ENCODE measurements around the gene ELP6. TPM values are rescaled to one million over a fixed set of nuclear protein-coding genes. Genes with fewer than 3 reads are reported as not detected.
A peak's percentile ranks its signal among the peaks of the same experiment; 100 is the strongest.
"Not testable (repeated sequence)": the region's sequence is repeated elsewhere in the genome, so short reads cannot be mapped to it uniquely, and the experiment has no call there.

ELP6 gene
- polyA plus RNA-seq, 1 experiment, result 66.8 TPM

DNA sequence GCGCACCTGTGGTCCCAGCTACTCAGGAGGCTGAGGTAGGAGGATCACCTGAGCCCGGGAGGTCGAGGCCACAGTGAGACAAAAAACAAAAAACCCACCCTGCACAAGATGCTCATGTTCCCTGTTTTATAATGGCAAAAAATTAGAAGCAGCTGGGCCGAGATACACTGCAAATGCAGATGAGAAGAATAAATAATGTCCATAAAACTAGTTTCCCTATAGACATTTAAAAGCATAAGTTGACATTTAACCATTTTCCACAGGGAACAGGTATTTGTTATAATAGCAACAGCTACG is 37.2 kb downstream of the ELP6 start:
- CTCF ChIA-PET, result interaction anchor here (0.6 to 3.1 kb wide), 16 partner anchors 10 to 542 kb away, joined by 3 to 71 read pairs (median 5); no protein-coding TSS in a partner anchor
- Histone ChIP-seq H3K27me3 (ENCODE audit: control insufficient read depth, insufficient read depth, low read length) (no peaks in the 10 kb centered on the region), H3K4me3 (ENCODE audit: low read depth, low read length) (peak overlapping the region; percentile 68), H3K36me3 (ENCODE audit: control insufficient read depth, insufficient read depth, low read length) (no peaks in the 10 kb centered on the region)
- DNase-seq (ENCODE audit: low read depth), result no peak
- POLR2A ChIA-PET, result no interaction called here
- no peak for TF ChIP-seq CTCF (IDR thresholded peaks at IDR 0.05; ENCODE audit: insufficient read depth, low read depth, low read length)

- ChIA-PET POLR2A (no interaction called here), CTCF (interaction anchor here (0.6 to 3.1 kb wide), 23 partner anchors 9 to 226 kb away, joined by 3 to 71 read pairs (median 4); no protein-coding TSS in a partner anchor)
- peak within 1 kb of the TSS; percentile 68 for H3K4me3 ChIP-seq (ENCODE audit: low read depth, low read length)
- no peaks in the 10 kb centered on the region for H3K27me3 ChIP-seq (ENCODE audit: control insufficient read depth, insufficient read depth, low read length)
- no peaks in the 10 kb centered on the region for H3K36me3 ChIP-seq (ENCODE audit: control insufficient read depth, insufficient read depth, low read length)
- no peak for DNase-seq (ENCODE audit: low read depth)
- peak; percentile 92 for TF ChIP-seq CTCF (IDR thresholded peaks at IDR 0.05; ENCODE audit: insufficient read depth, low read depth, low read length)
Observed at GRCh38 chr3:47475570-47476329, 37.8 kb downstream of the ELP6 start, which contains the start of gene SCAP. TSS of gene SCAP (minus strand) at chr3:47475941. CDS start at chr3:47442993, 32,948 bp downstream.

DNA sequence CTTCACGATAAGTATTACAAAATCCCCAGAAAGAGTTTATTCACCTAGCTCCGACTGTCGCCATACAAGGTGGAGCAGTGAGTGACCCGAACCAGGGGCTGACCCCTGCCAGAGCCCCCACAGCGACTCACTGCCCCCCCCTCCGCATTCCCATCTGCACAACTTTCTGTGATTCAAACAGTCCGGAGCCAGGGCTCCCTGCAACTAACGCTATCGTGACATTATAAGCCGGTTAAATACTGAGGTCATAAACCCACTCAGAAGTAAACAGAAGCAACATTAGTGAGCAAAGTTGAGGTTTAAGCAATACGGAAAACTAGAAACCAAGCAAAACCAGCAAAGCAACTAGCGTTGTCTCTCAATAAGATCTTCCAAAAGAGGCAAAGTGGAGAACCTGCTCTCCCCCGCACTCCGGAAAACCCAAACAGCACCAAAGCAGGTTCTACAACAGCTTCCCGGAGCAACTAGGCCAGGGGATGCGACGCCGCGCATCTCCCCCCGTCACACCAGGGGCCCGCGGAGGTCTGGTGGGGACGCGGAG is 38.4 kb downstream of the ELP6 start:
- CTCF ChIA-PET, result interaction anchor here (0.9 to 3.1 kb wide), 14 partner anchors 9 to 66 kb away, joined by 3 to 71 read pairs (median 4); no protein-coding TSS in a partner anchor
- Histone ChIP-seq H3K27me3 (ENCODE audit: control insufficient read depth, insufficient read depth, low read length) (no peaks in the 10 kb centered on the region), H3K36me3 (ENCODE audit: control insufficient read depth, insufficient read depth, low read length) (no peaks in the 10 kb centered on the region), H3K4me3 (ENCODE audit: low read depth, low read length) (peak overlapping the region; percentile 68)
- no peak for DNase-seq (ENCODE audit: low read depth)
- POLR2A ChIA-PET, result no interaction called here
- TF ChIP-seq CTCF (IDR thresholded peaks at IDR 0.05; ENCODE audit: insufficient read depth, low read depth, low read length), result no peak

DNA sequence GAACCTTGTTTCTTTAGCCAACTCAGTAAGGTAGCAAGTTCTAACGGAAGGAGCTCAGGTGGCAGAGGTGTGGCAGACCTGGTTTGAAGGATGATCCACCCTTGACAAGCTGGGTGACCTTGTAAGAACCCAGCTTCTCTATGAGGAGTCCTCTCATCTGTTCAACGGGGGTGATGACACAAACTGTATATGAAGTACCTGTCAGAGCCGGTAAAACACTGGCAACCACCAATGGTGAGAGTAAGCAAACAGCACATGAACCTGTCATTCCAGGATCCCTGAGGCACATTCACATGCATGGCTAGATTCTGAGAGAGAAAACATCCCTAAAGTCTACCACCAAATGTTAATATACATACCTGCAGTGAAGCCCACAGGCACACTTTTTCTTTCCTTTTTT is 40.1 kb downstream of the ELP6 start:
- no peak overlapping the region for H3K4me3 ChIP-seq (ENCODE audit: low read depth, low read length)
- CTCF ChIA-PET, result interaction anchor here (1.2 kb wide), 1 partner anchor 9 kb away, joined by 3 read pairs; no protein-coding TSS in a partner anchor
- POLR2A ChIA-PET, result no interaction called here
- TF ChIP-seq CTCF (IDR thresholded peaks at IDR 0.05; ENCODE audit: insufficient read depth, low read depth, low read length), result no peak
- no peak for DNase-seq (ENCODE audit: low read depth)
- H3K27me3 ChIP-seq (ENCODE audit: control insufficient read depth, insufficient read depth, low read length), result no peaks in the 10 kb centered on the region
- H3K36me3 ChIP-seq (ENCODE audit: control insufficient read depth, insufficient read depth, low read length), result no peaks in the 10 kb centered on the region

- ChIA-PET CTCF (no interaction called here), POLR2A (no interaction called here)
- DNase-seq (ENCODE audit: low read depth), result no peak
- Histone ChIP-seq H3K4me3 (ENCODE audit: low read depth, low read length) (no peak overlapping the region), H3K36me3 (ENCODE audit: control insufficient read depth, insufficient read depth, low read length) (no peaks in the 10 kb centered on the region), H3K27me3 (ENCODE audit: control insufficient read depth, insufficient read depth, low read length) (no peaks in the 10 kb centered on the region)
- TF ChIP-seq CTCF (IDR thresholded peaks at IDR 0.05; ENCODE audit: insufficient read depth, low read depth, low read length), result no peak
Observed at GRCh38 chr3:47469616-47470015, 43.9 kb downstream of the ELP6 start.

DNA sequence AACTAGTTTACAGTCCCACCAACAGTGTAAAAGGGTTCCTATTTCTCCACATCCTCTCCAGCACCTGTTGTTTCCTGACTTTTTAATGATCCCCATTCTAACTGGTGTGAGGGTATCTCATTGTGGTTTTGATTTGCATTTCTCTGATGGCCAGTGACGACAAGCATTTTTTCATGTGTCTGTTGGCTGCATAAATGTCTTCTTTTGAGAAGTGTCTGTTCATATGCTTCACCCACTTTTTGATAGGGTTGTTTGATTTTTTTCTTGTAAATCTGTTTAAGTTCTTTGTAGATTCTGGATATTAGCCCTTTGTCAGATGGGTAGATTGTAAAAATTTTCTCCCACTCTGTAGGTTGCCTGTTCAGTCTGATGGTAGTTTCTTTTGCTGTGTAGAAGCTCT is 45.2 kb downstream of the ELP6 start:
- CTCF ChIA-PET; H3K4me3 ChIP-seq (ENCODE audit: low read depth, low read length); DNase-seq (ENCODE audit: low read depth): not testable (repeated sequence)

More for the DNA sequence above, 45.2 kb downstream of the ELP6 start:
- H3K27me3 ChIP-seq (ENCODE audit: control insufficient read depth, insufficient read depth, low read length); POLR2A ChIA-PET; H3K36me3 ChIP-seq (ENCODE audit: control insufficient read depth, insufficient read depth, low read length): not testable (repeated sequence)
